OCI-LY1 (cell line): ENCODE measurements around the gene NOX3.

Experiments used
- H2AFZ ChIP-seq: fragments of 200-600 bp; sonication (generic), shearing (Covaris generic); 2 replicates; pipeline ENCODE4 v1.6.0; 2014; ENCODE audit warnings: antibody characterized with exemption, mild to moderate bottlenecking, low read length
- H3F3A ChIP-seq: fragments of 200-600 bp; sonication (generic), shearing (Covaris generic); 2 replicates; pipeline ENCODE4 v1.6.0; 2014; ENCODE audit warnings: mild to moderate bottlenecking, antibody characterized with exemption, low read length, moderate library complexity; ENCODE audit not compliant: insufficient read depth
- H3K27ac ChIP-seq: fragments of 200-600 bp; sonication (generic); 2 replicates; pipeline ENCODE4 v1.5.1; 2014; ENCODE audit warnings: low read length, mixed run types, mild to moderate bottlenecking, low read depth; ENCODE audit not compliant: poor library complexity, severe bottlenecking
- H3K27me3 ChIP-seq: fragments of 200-600 bp; sonication (generic); 2 replicates; pipeline ENCODE4 v1.6.0; 2014; ENCODE audit warnings: antibody characterized with exemption, mild to moderate bottlenecking, low read length, moderate library complexity; ENCODE audit not compliant: insufficient read depth
- H3K36me3 ChIP-seq: fragments of 200-600 bp; sonication (generic); 2 replicates; pipeline ENCODE4 v1.6.1; 2014; ENCODE audit warnings: mild to moderate bottlenecking, antibody characterized with exemption, low read length, moderate library complexity, mixed read lengths; ENCODE audit not compliant: insufficient read depth
- H3K4me1 ChIP-seq: fragments of 200-600 bp; sonication (generic); 2 replicates; pipeline ENCODE4 v1.5.1; 2014; ENCODE audit warnings: mild to moderate bottlenecking, low read length, moderate library complexity; ENCODE audit not compliant: insufficient read depth, severe bottlenecking
- H3K4me2 ChIP-seq: fragments of 200-600 bp; sonication (generic), shearing (Covaris generic); 2 replicates; pipeline ENCODE4 v1.6.1; 2014; ENCODE audit warnings: low read length
- H3K4me3 ChIP-seq: fragments of 200-600 bp; sonication (generic); 2 replicates; pipeline ENCODE4 v1.5.1; 2014; ENCODE audit warnings: low read length, low read depth, mild to moderate bottlenecking, mixed read lengths; ENCODE audit not compliant: poor library complexity, severe bottlenecking
- H3K79me2 ChIP-seq: fragments of 200-600 bp; shearing (Covaris generic); 2 replicates; pipeline ENCODE4 v1.6.1; 2016; ENCODE audit warnings: mixed run types, low read length, mixed read lengths; ENCODE audit not compliant: insufficient read depth
- H3K9ac ChIP-seq: fragments of 200-600 bp; sonication (generic), shearing (Covaris generic); 2 replicates; pipeline ENCODE4 v1.6.1; 2014; ENCODE audit warnings: mild to moderate bottlenecking, low read length, mixed read lengths
- H3K9me2 ChIP-seq: fragments of 200-600 bp; sonication (generic), shearing (Covaris generic); 2 replicates; pipeline ENCODE4 v1.6.1; 2014; ENCODE audit warnings: low read depth, mild to moderate bottlenecking, low read length, mixed read lengths
- H3K9me3 ChIP-seq: fragments of 200-600 bp; shearing (Covaris generic); 2 replicates; pipeline ENCODE4 v1.6.1; 2014; ENCODE audit warnings: low read length, mixed read lengths
- H4K20me1 ChIP-seq: fragments of 200-600 bp; sonication (generic), shearing (Covaris generic); 2 replicates; pipeline ENCODE4 v1.6.0; 2016; ENCODE audit warnings: mild to moderate bottlenecking, low read length; ENCODE audit not compliant: insufficient read depth
- EZH2 ChIP-seq: fragments of 200-600 bp; sonication (generic), shearing (Covaris generic); IDR thresholded peaks from 2 replicates; pipeline ENCODE4 v1.8.0; 2017; ENCODE audit warnings: borderline replicate concordance, mixed run types, mild to moderate bottlenecking, antibody characterized with exemption, low read length, moderate library complexity, mixed read lengths
- TF ChIP-seq, protein P1 (sequence below): fragments of 200-600 bp; sonication (generic), shearing (Covaris generic); IDR thresholded peaks from 2 replicates; pipeline ENCODE4 v1.5.1; 2017; ENCODE audit warnings: mild to moderate bottlenecking, antibody characterized with exemption, low read length, moderate library complexity, mixed read lengths

The NOX3 gene

DNA sequence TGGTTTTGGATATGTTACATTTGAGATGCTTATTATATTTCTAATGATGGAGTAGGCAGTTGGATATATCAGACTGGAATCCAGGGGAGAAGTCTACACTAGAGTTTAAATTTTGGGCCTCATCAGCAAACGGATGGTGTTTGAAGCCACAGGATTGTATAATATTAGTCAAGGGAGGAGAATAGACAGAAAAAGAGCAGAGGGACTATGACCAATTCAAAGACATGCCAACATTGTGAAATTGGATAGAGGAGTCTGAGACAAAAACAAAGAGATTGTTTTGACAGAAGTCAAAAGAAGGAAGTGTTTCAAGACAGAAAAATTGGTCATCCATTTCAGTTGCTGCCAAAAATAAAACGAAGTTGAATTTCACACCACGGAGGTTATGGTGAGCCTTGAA, 66.5 kb downstream of the NOX3 start:
- Histone ChIP-seq H3K36me3 (no peaks in the 10 kb centered on the region), H3K4me1 (peaks cover 12% of the 10 kb centered on the region), H3K4me2 (no peak overlapping the region), H3K9me3 (peaks cover 6% of the 10 kb centered on the region; the same call in 1 of the 2 replicates), H3K9me2 (no peaks in the 10 kb centered on the region), H3K9ac (no peak overlapping the region), H2AFZ (no peak overlapping the region), H3K27ac (peak overlapping the region; percentile 25), H4K20me1 (no peaks in the 10 kb centered on the region), H3F3A (no peaks in the 10 kb centered on the region), H3K27me3 (no peaks in the 10 kb centered on the region), H3K4me3 (no peak overlapping the region), H3K79me2 (no peaks in the 10 kb centered on the region)
- TF ChIP-seq, protein P1, sequence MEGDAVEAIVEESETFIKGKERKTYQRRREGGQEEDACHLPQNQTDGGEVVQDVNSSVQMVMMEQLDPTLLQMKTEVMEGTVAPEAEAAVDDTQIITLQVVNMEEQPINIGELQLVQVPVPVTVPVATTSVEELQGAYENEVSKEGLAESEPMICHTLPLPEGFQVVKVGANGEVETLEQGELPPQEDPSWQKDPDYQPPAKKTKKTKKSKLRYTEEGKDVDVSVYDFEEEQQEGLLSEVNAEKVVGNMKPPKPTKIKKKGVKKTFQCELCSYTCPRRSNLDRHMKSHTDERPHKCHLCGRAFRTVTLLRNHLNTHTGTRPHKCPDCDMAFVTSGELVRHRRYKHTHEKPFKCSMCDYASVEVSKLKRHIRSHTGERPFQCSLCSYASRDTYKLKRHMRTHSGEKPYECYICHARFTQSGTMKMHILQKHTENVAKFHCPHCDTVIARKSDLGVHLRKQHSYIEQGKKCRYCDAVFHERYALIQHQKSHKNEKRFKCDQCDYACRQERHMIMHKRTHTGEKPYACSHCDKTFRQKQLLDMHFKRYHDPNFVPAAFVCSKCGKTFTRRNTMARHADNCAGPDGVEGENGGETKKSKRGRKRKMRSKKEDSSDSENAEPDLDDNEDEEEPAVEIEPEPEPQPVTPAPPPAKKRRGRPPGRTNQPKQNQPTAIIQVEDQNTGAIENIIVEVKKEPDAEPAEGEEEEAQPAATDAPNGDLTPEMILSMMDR, result no peak
- no peak for TF ChIP-seq EZH2

DNA sequence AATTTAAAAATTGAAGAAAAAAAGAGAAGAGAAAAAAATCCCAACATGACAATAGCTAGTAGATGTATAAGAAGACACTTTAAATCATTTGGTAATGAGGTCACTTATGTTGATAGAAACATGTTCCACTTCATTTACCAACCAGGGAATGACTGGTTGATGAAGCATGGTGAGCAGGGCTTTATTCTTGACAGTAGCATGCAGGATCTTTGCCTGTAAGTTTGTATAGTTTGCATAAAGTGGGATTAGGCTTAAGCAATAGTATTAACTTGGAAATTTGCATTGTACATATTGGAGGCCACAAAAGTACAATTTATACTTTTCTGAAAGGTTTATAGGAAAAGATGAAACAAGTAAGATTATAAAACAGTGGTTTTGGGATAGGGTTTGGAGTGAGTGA, 67.0 kb downstream of the NOX3 start:
- no peak overlapping the region for H3K9ac ChIP-seq
- peaks cover 12% of the 10 kb centered on the region for H3K4me1 ChIP-seq
- H3K79me2 ChIP-seq, result no peaks in the 10 kb centered on the region
- H3F3A ChIP-seq, result no peaks in the 10 kb centered on the region
- H3K9me2 ChIP-seq, result no peaks in the 10 kb centered on the region
- no peak overlapping the region for H3K4me2 ChIP-seq
- H3K36me3 ChIP-seq, result no peaks in the 10 kb centered on the region
- peak overlapping the region; percentile 25 for H3K27ac ChIP-seq
- no peaks in the 10 kb centered on the region for H3K27me3 ChIP-seq
- no peak overlapping the region for H3K4me3 ChIP-seq
- H3K9me3 ChIP-seq, result peaks cover 6% of the 10 kb centered on the region; the same call in 1 of the 2 replicates
- no peak for TF ChIP-seq EZH2
- TF ChIP-seq, protein P1, result no peak
- H2AFZ ChIP-seq, result no peak overlapping the region
- no peaks in the 10 kb centered on the region for H4K20me1 ChIP-seq

DNA sequence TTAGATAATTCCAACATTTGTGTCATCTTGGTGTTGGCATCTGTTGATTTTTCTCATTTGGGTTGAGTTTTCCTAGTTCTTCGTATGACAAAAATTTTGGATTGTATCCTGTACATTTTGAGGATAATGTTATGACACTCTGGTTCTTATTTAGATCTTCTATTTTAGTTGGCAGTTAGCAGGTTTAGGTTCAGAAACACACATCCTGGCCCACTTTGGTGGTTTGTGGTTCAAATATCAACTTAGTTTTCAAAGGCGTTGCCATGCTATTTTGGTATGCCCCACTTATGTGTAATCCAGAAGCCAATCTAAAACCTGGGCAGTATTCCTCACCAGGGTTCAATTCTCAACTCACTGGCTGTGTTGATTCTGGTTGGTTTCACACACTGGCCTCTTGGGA, 68.2 kb downstream of the NOX3 start:
- Histone ChIP-seq H4K20me1 (no peaks in the 10 kb centered on the region), H3K9me2 (no peaks in the 10 kb centered on the region), H3K4me3 (no peak overlapping the region), H3K9ac (no peak overlapping the region), H3K36me3 (no peaks in the 10 kb centered on the region), H3K4me2 (no peak overlapping the region), H3K79me2 (no peaks in the 10 kb centered on the region), H3K9me3 (peaks cover 6% of the 10 kb centered on the region; the same call in 1 of the 2 replicates), H3K27ac (no peak overlapping the region), H3F3A (no peaks in the 10 kb centered on the region), H3K27me3 (no peaks in the 10 kb centered on the region), H2AFZ (no peak overlapping the region), H3K4me1 (peaks cover 12% of the 10 kb centered on the region)
- TF ChIP-seq, protein P1, result no peak
- TF ChIP-seq EZH2, result no peak
